Measurements from ENCODE around the gene ZMIZ1.
A peak's percentile ranks its signal among the peaks of the same experiment; 100 is the strongest.

ZMIZ1 gene

DNA sequence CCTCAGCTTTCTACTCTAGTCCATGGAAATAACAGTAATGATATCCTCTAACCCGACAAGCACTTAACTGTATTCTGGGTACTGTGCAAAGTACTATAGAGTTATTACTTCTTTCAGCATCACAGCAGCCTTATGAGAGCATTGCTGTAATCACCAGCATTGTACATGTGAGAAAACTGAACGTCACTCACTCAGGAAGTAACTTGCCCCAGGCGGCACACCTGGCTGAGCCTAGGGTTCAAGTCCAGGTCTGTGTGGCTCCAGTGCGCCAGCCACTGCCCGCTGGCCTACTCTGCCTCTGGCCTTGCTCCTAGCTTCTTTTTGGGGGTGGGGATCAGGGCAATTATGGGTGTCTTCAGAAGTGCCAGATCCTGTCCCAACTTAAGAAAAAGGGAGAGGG is 50.5 kb downstream of the ZMIZ1 start:
- no peak for DNase-seq (ENCODE audit: low read depth in 2 of 2)

- no peak for DNase-seq (ENCODE audit: low read depth in 2 of 2)
Measured at GRCh38 chr10:79123547-79123963, 54.8 kb downstream of the ZMIZ1 start.

GRCh38 chr10:79124066-79124465 is 55.3 kb downstream of the ZMIZ1 start:
- no peak for DNase-seq (ENCODE audit: low read depth in 2 of 2)

DNA sequence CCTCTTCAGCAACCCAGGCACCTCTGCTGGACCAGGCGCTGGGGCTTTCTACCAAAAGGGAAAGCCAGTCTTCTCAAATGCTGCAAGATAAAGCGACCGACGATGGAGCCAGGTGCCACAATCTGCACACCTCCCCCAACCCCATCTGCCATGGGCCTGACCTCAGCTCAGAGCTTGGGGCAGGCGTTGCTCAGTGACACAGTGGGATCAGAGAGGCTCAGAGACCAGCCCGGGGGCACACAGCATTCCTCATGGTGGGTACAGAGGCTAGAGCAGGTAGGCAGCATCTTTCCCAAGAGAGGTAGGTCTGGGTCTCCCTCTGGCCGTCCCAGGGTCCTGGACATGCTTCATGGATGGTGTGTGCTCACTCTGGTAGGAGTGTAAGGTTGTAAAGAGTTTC is 56.3 kb downstream of the ZMIZ1 start:
- DNase-seq (ENCODE audit: low read depth in 2 of 2), result no peak

GRCh38 chr10:79126351-79127080 is 57.8 kb downstream of the ZMIZ1 start:
- DNase-seq (ENCODE audit: low read depth in 2 of 2), result no peak

DNA sequence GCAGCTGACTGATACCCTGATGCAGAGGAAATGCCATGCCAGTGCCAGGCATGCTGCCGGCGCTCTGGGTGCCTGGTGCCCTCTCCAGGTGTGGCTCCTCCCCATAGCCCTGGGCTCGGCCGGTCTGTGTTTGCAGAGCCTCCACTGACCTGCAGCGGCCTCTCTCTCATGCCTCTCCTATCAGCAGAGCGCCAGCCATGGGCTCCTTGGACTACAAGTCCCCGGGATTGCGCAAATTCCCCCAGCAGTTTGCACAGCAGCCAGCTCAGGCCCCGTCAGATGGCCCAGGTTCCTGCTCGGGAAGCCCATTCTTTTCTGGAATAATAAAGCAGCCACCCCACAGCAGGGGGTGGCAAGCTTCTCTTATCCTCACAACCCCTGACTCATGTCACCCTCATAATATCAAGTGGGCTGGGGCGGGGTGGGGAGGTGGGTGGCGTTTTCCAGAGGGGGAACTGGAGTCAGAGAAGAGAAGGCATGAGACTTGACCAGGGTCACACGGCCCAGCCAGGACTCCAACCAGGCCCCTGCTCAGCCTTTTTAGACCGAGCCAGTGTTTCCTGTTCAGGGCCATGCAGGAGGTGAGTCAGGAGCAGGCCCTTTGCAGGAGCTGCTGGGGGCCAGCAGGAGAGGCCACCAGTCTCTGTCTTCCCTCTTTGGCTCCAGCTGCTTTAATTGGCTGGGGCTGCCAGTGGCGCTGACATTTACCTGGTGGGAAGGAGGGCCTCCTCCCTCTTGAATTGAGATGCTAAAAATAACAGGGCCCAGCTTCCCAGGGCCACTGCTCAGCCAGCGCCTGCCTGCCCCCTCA is 58.6 kb downstream of the ZMIZ1 start:
- DNase-seq (ENCODE audit: low read depth in 2 of 2), result no peak

DNA sequence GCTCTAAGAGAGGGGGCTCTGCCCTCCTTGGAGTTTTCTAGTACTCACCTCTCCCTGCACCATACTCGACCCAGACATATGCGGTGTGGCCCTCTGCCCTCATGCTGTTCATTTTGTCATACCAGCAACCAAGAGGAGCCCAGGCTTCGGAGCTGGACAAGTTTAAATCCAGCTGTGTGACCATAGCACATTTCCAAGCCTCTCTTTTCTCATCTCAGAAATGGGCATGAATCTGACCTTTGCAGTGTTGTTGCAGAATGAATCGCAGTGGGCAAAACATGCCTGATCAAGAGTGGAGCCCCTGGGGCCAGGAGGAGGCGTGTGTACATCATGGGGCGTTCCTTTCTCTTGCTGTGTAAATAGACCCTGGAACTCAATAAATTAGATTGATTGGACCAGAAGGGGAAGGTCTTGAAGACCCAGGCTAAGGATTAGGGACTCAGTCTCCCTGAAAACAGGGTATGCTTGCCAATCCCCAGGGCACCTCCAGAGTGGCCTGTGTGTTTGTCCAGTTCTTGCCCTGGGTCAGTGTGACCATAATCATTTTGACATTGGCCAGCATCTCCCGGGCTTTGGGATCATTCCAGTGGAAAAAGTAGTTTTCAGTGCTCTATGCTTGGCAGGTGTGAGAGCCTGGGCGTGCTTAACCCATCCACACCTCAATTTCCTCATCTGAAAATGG is 59.6 kb downstream of the ZMIZ1 start:
- no peak for DNase-seq (ENCODE audit: low read depth in 2 of 2)

GRCh38 chr10:79128923-79129305 is 60.1 kb downstream of the ZMIZ1 start:
- DNase-seq (ENCODE audit: low read depth in 2 of 2), result no peak

DNA sequence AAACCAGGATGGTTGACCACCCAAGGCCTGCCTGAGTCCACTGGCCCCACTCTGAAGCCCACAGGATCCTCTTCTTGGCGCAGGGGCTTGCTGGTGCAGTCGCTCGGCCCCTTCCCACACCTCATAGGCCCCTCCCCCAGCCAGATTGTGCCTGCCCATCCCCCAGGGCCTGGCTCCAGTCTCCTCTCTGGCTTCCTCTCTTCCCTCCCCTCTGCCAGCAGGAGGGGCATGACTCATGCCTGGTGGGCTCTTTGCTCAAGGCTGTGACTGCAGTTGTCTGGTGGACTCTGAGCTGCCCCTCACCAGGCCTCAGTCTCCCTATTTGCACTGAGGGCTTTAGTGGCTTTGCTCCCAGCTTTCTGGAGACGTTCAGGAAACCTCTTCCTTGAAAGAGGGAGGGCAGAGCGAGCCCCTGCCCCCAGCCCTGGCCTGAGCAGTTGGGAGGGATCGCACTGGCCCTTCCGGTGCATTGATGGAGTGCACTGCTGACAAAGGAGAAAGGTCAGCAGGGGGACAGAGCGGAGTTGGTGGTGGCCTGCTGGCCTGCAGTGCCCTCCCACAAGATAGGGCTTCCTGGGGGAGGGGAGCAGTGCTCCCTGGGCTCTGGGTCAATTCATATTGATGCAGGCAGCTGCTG is 60.7 kb downstream of the ZMIZ1 start:
- DNase-seq (ENCODE audit: low read depth in 2 of 2), result no peak

DNA sequence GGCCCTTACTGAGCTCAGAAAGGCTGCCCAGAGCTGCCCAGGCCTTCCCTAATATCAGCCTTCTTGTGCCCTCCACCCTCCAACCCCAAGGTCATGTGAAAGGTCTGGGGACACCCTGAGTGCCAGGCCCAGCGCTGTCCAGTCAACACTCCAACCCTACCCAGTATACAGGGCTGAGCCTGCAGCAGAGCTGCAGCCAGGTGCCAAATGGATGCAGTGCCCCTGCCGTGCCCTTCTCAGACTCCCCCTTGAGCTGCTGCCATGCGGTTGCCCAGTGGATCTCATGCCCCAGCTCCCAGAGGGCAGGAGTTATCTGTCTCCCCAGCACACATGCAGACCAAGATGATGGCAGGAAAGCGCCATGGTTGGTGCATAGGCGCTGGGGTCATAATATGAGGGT is 61.5 kb downstream of the ZMIZ1 start:
- DNase-seq (ENCODE audit: low read depth in 2 of 2), result no peak

DNA sequence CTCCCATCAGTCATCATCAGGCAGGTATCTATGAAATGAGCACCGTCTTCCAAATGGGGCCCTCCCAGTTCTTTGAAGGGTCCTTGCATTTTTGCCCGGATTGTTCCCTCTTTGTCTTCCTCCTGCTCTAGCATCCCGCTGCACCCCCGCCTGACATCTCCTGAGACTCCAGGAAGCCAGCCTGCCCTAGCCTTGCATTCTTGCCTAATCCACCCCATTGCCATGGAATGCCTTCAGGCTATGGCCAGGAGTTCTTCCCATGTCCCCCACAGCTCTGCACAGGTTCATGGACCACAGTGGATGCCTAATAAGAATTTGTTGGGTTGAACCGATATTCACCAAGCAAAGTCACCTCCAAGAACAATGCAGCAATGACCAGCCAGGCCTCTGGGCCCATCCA is 62.1 kb downstream of the ZMIZ1 start:
- DNase-seq (ENCODE audit: low read depth in 2 of 2), result no peak

- DNase-seq (ENCODE audit: low read depth in 2 of 2), result no peak
Measured at GRCh38 chr10:79131836-79132631, 63.3 kb downstream of the ZMIZ1 start.

GRCh38 chr10:79132681-79133381 is 64.1 kb downstream of the ZMIZ1 start:
- DNase-seq (ENCODE audit: low read depth in 2 of 2), result no peak

GRCh38 chr10:79133416-79133815 is 64.7 kb downstream of the ZMIZ1 start:
- no peak for DNase-seq (ENCODE audit: low read depth in 2 of 2)

DNA sequence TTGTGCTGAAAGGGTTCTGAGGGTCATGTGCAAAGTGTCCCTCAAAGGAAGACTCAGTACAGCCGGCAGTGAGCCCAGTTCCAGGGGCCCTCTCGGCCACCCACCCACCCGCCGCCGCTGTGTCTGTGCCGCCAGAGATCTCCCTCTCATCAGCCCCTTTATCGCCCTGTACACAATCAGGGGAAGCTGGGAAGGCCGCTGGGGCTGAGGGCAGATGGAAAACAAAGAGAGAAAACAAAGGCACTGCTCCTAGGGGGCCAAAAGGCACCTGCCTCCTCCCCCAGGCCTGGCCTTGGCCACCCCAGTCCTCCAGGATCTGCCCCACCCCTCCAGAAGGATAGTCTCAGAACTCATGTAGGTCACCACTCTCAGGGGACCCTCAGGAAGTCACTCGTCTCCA is 67.0 kb downstream of the ZMIZ1 start:
- DNase-seq (ENCODE audit: low read depth in 2 of 2), result no peak

- DNase-seq (ENCODE audit: low read depth in 2 of 2), result no peak
Measured at GRCh38 chr10:79136236-79137005, 67.7 kb downstream of the ZMIZ1 start.

DNA sequence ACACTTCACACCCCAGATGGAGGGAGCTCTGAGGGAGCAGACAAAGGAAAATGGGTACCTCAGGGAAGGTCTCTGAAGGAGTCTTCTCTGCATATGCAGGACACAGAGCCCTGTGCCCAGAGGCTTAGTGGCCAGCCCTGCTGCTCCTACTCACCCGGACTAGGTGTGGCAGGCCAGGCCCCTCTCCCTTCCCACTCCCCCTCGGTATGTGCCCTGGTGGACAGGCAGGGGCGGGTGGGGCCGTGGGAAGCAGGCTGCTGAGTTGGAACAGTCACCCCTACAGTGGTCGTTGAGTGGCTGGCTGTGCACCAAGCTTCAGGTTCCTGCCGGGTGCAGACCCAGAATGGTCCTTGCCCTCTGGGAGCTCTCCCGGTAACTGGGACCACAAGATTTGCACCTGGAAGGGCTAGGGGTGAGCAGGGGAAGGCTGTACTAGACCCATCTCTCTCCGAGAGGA is 68.6 kb downstream of the ZMIZ1 start:
- DNase-seq (ENCODE audit: low read depth in 2 of 2), result no peak

- DNase-seq (ENCODE audit: low read depth in 2 of 2), result peak in 1 of 2 experiments; percentile 26
Measured at GRCh38 chr10:79137826-79138225, 69.1 kb downstream of the ZMIZ1 start.

- no peak for DNase-seq (ENCODE audit: low read depth in 2 of 2)
Measured at GRCh38 chr10:79138449-79139123, 69.8 kb downstream of the ZMIZ1 start.

All from stimulated activated CD4-positive, alpha-beta T cell treated with anti-CD3 and anti-CD28 coated beads, Interleukin-12 subunit alpha, Interleukin-12 subunit beta, amount 100 ng/mL, for 24 hours (primary cell).